NB4 (cell line): ENCODE results near the gene L3MBTL4.

ENCODE experiments used
- MYC ChIP-seq: IDR thresholded peaks from 2 replicates; pipeline ENCODE4 v1.6.1; 2011; ENCODE audit warnings: low read depth, low read length
- POLR2A ChIP-seq: IDR thresholded peaks from 2 replicates; pipeline ENCODE4 v1.6.1; 2011; ENCODE audit warnings: mild to moderate bottlenecking; ENCODE audit not compliant: insufficient read length; ENCODE audit errors: extremely low read depth
- TF ChIP-seq, protein P1 (sequence below): IDR thresholded peaks from one replicate; pipeline ENCODE4 v1.5.1; 2012; ENCODE audit warnings: low read depth, low read length
- TF ChIP-seq, protein P2 (sequence below): IDR thresholded peaks from 2 replicates; pipeline ENCODE4 v1.6.1; 2011; ENCODE audit warnings: low read depth, low read length

DNA sequence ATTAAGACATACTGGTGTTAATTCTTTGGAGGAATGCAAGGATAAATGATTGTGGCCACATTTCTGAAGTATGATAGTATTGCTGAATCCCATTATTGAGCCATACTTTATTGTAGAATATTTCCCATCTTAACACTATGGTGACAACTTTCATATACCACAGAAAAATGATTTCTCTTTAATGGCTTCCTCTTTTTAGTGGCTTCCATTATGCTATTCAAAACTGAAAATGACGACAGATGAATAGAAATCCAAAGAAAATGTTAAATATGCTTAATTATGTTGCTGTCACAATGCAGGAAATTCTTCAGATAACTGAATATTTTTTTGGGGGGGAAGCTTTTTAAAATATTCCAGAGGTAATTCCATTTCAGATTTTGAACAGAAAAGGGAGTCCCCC lies 430.5 kb downstream of the L3MBTL4 start:
- no peak for TF ChIP-seq POLR2A
- no peak for TF ChIP-seq MYC
- TF ChIP-seq, protein P1, sequence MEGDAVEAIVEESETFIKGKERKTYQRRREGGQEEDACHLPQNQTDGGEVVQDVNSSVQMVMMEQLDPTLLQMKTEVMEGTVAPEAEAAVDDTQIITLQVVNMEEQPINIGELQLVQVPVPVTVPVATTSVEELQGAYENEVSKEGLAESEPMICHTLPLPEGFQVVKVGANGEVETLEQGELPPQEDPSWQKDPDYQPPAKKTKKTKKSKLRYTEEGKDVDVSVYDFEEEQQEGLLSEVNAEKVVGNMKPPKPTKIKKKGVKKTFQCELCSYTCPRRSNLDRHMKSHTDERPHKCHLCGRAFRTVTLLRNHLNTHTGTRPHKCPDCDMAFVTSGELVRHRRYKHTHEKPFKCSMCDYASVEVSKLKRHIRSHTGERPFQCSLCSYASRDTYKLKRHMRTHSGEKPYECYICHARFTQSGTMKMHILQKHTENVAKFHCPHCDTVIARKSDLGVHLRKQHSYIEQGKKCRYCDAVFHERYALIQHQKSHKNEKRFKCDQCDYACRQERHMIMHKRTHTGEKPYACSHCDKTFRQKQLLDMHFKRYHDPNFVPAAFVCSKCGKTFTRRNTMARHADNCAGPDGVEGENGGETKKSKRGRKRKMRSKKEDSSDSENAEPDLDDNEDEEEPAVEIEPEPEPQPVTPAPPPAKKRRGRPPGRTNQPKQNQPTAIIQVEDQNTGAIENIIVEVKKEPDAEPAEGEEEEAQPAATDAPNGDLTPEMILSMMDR, result no peak
- TF ChIP-seq, protein P2, sequence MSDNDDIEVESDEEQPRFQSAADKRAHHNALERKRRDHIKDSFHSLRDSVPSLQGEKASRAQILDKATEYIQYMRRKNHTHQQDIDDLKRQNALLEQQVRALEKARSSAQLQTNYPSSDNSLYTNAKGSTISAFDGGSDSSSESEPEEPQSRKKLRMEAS, result no peak
